CD4-positive, alpha-beta T cell (primary cell): Measurements from ENCODE around the gene UNC13B. TPM values are rescaled to one million over a fixed set of nuclear protein-coding genes. Genes with fewer than 3 reads are reported as not detected.

ENCODE experiments used
- ATAC-seq: fragments of 200-7000 bp; cut with Tn5 transposase; one replicate; pipeline ENCODE4 v1.10.0; 2022; ENCODE audit warnings: mild to moderate bottlenecking; ENCODE audit not compliant: poor library complexity
- CTCF ChIA-PET: fragments of 350-600 bp; sonication (Branson Sonifier 250); formaldehyde crosslinking; loops from one replicate; lab custom pipeline; 2021; ENCODE audit warnings: antibody characterized with exemption, inconsistent platforms; lab: Charles Lee
- POLR2A ChIA-PET: fragments of 350-600 bp; sonication (Branson Sonifier 250); formaldehyde crosslinking; loops from one replicate; lab custom pipeline; 2021; ENCODE audit warnings: antibody characterized with exemption, inconsistent platforms; lab: Charles Lee
- DNase-seq, 14 experiments: peaks; one replicate each; pipeline ENCODE4 v3.0.0-alpha.2; 2013 to 2020; ENCODE audit warnings: mixed read lengths in 2 of 14
- H3K27ac ChIP-seq, 2 donors: one replicate each; pipeline versions ENCODE4 v1.5.1 to v1.7.0; 2013; ENCODE audit warnings: low read length in 2 of 2, low read depth in 1 of 2, mild to moderate bottlenecking in 1 of 2
- H3K27me3 ChIP-seq, 2 experiments: 1 replicate in 1 of 2; 2 replicates in 1 of 2; pipeline versions ENCODE4 v1.6.1 to v1.7.0; 2013; ENCODE audit warnings: low read length in 2 of 2, control low read depth in 1 of 2, mild to moderate bottlenecking in 1 of 2, moderate library complexity in 1 of 2; ENCODE audit not compliant: insufficient read depth in 2 of 2, control insufficient read depth in 1 of 2
- H3K36me3 ChIP-seq: one replicate; pipeline ENCODE4 v1.6.1; 2013; ENCODE audit warnings: low read length, control low read depth; ENCODE audit not compliant: insufficient read depth
- H3K4me1 ChIP-seq: one replicate; pipeline ENCODE4 v1.6.1; 2013; ENCODE audit warnings: low read length, control low read depth; ENCODE audit not compliant: insufficient read depth
- H3K4me3 ChIP-seq: one replicate; pipeline ENCODE4 v1.5.1; 2013; ENCODE audit warnings: mild to moderate bottlenecking, low read length, moderate library complexity
- H3K9me3 ChIP-seq, 2 experiments: 1 replicate in 1 of 2; 2 replicates in 1 of 2; pipeline versions ENCODE4 v1.6.1 to v1.7.0; 2013; ENCODE audit warnings: low read length in 2 of 2, mild to moderate bottlenecking in 2 of 2, control low read depth in 1 of 2, moderate library complexity in 1 of 2; ENCODE audit not compliant: control insufficient read depth in 1 of 2, insufficient read depth in 1 of 2
- H3K27ac Mint-ChIP-seq: one replicate; pipeline ENCODE4 v1.8.0; 2020; ENCODE audit warnings: mixed read lengths
- H3K27me3 Mint-ChIP-seq: one replicate; pipeline ENCODE4 v1.8.0; 2021; ENCODE audit warnings: mixed read lengths
- H3K36me3 Mint-ChIP-seq: one replicate; pipeline ENCODE4 v1.8.0; 2021; ENCODE audit warnings: low read depth, mixed read lengths
- H3K4me1 Mint-ChIP-seq: one replicate; pipeline ENCODE4 v1.8.0; 2021; ENCODE audit warnings: low read depth, mixed read lengths
- H3K4me3 Mint-ChIP-seq: one replicate; pipeline ENCODE4 v1.8.0; 2020; ENCODE audit warnings: mild to moderate bottlenecking, mixed read lengths
- H3K9me3 Mint-ChIP-seq: one replicate; pipeline ENCODE4 v1.8.0; 2020; ENCODE audit warnings: mixed read lengths
- CTCF ChIP-seq: fragments of 200-600 bp; IDR thresholded peaks from one replicate; pipeline ENCODE4 v1.8.0; 2022; ENCODE audit warnings: antibody characterized with exemption, mild to moderate bottlenecking
- intact Hi-C, 2 experiments: fragments of 100-400 bp; cut with DNase I in 1 of 2; cut with micrococcal nuclease in 1 of 2; formaldehyde crosslinking; loops; one replicate each; pipeline versions ENCODE4 v1.15.1 to v1.9.0; 2023 to 2025; cut with DNase I, micrococcal nuclease
- total RNA-seq, 174 experiments: library from RNA in 2 of 174; stranded (reverse) in 2 of 174; gene quantifications; one replicate each; pipeline ENCODE4 v1.2.3 and lab custom pipeline; 2021 to 2026

Gene UNC13B
- total RNA-seq, 2 experiments from 2014 or later, result 0.38 to 0.84 TPM

GRCh38 chr9:35203528-35203927, 41.7 kb downstream of the UNC13B start:
- peaks cover 4% of the 10 kb centered on the region for H3K36me3 Mint-ChIP-seq
- no peak overlapping the region for H3K4me3 Mint-ChIP-seq
- Histone ChIP-seq H3K4me1 (no peaks in the 10 kb centered on the region), H3K27me3 (no peaks in the 10 kb centered on the region), H3K36me3 (no peaks in the 10 kb centered on the region), H3K9me3 (peaks cover 13 to 18% of the 10 kb centered on the region in 2 experiments), H3K4me3 (no peak overlapping the region), H3K27ac (no peak overlapping the region)
- ChIA-PET CTCF (no interaction called here), POLR2A (no interaction called here)
- H3K27me3 Mint-ChIP-seq, result no peaks in the 10 kb centered on the region
- no peak for TF ChIP-seq CTCF
- no peak overlapping the region for H3K27ac Mint-ChIP-seq
- H3K9me3 Mint-ChIP-seq, result peaks cover 16% of the 10 kb centered on the region
- intact Hi-C loops, result no loop called here
- ATAC-seq, result no peak
- H3K4me1 Mint-ChIP-seq, result no peaks in the 10 kb centered on the region
- DNase-seq, result no peak

- Mint-ChIP-seq H3K27ac (no peak overlapping the region), H3K4me1 (no peaks in the 10 kb centered on the region), H3K9me3 (peaks cover 16% of the 10 kb centered on the region), H3K36me3 (peaks cover 4% of the 10 kb centered on the region), H3K4me3 (no peak overlapping the region), H3K27me3 (no peaks in the 10 kb centered on the region)
- intact Hi-C loops, result no loop called here
- no peak for DNase-seq
- Histone ChIP-seq H3K4me1 (no peaks in the 10 kb centered on the region), H3K36me3 (no peaks in the 10 kb centered on the region), H3K4me3 (no peak overlapping the region), H3K9me3 (peaks cover 13 to 18% of the 10 kb centered on the region in 2 experiments), H3K27me3 (no peaks in the 10 kb centered on the region), H3K27ac (no peak overlapping the region)
- ChIA-PET CTCF (no interaction called here), POLR2A (interaction anchor here (0.6 kb wide), 1 partner anchor 46 kb away, joined by 3 read pairs; no protein-coding TSS in a partner anchor)
- TF ChIP-seq CTCF, result no peak
- no peak for ATAC-seq
Observed at GRCh38 chr9:35205340-35205739, 43.5 kb downstream of the UNC13B start.

- ATAC-seq, result no peak
- H3K36me3 Mint-ChIP-seq, result no peaks in the 10 kb centered on the region
- ChIA-PET CTCF (no interaction called here), POLR2A (no interaction called here)
- no peak overlapping the region for H3K27ac ChIP-seq
- no peaks in the 10 kb centered on the region for H3K4me1 ChIP-seq
- no peaks in the 10 kb centered on the region for H3K27me3 Mint-ChIP-seq
- TF ChIP-seq CTCF, result no peak
- H3K36me3 ChIP-seq, result no peaks in the 10 kb centered on the region
- intact Hi-C loops, result no loop called here
- H3K9me3 ChIP-seq, result no peaks in the 10 kb centered on the region
- no peaks in the 10 kb centered on the region for H3K27me3 ChIP-seq
- no peak overlapping the region for H3K4me3 Mint-ChIP-seq
- no peak overlapping the region for H3K4me3 ChIP-seq
- no peaks in the 10 kb centered on the region for H3K9me3 Mint-ChIP-seq
- DNase-seq, result no peak
- no peak overlapping the region for H3K27ac Mint-ChIP-seq
- H3K4me1 Mint-ChIP-seq, result no peaks in the 10 kb centered on the region
Observed at GRCh38 chr9:35211854-35212253, 50.0 kb downstream of the UNC13B start.
